Fibroblast of the aortic adventitia (primary cell): ENCODE results near the gene LGSN. TPM values are rescaled to one million over a fixed set of nuclear protein-coding genes. Genes with fewer than 3 reads are reported as not detected.

Experiments used
- small RNA-seq: library from RNA; depleted of rRNA; stranded (forward); fragments of <200 nt; gene quantifications from one replicate; pipeline ENCODE3, GENCODE V24; 2012
- total RNA-seq: library from RNA; depleted of rRNA; stranded (reverse); fragments of >200 nt; gene quantifications from 2 replicates; pipeline ENCODE4 v1.2.3, GENCODE V29; 2012; ENCODE audit warnings: low replicate concordance

The LGSN gene
- total RNA-seq, 1 donor, result not detected

Small RNA genes lying within 50 kb of the gene (small RNA-seq; reads per million reads assigned to genes)
- gene SPTLC1P3, result not detected

Other genes starting within 250 kb of the LGSN start
- 0.18 and 0.33 TPM in 2 replicates for gene FKBP1C, start 108.5 kb downstream of the LGSN start, total RNA-seq